IMR-90 (cell line): ENCODE measurements around the gene RGS3. TPM values are rescaled to one million over a fixed set of nuclear protein-coding genes. Genes with fewer than 3 reads are reported as not detected.

Source experiments
- ATAC-seq: fragments of 200-7000 bp; cut with Tn5 transposase; 2 replicates; pipeline ENCODE4 v1.9.1; 2020; ENCODE audit warnings: low read depth, mild to moderate bottlenecking, moderate library complexity
- BruUV-seq: library from RNA; stranded (reverse); fragments of 400-500 nt; replicated peaks from 2 replicates; lab custom pipeline; 2021; lab: Mats Ljungman, UMichigan
- CTCF ChIA-PET: fragments of 300-600 bp; formaldehyde crosslinking; extraction: SDS; loops from one replicate; lab custom pipeline; 2021; ENCODE audit warnings: antibody characterized with exemption; lab: Yijun Ruan, JAX
- POLR2A ChIA-PET: fragments of 300-600 bp; sonication (Branson Sonifier 250); formaldehyde crosslinking; loops from one replicate; lab custom pipeline; 2022; ENCODE audit warnings: antibody characterized with exemption; ENCODE audit not compliant: unreplicated experiment; lab: Charles Lee
- DNase-seq: peaks from one replicate; pipeline ENCODE4 v3.0.0; 2013
- H2AFZ ChIP-seq: replicated peaks from 2 replicates; pipeline ENCODE3; 2013; ENCODE audit warnings: low read length, mild to moderate bottlenecking; ENCODE audit not compliant: poor library complexity
- H2AK5ac ChIP-seq: 2 replicates; pipeline ENCODE4 v1.6.1; 2013; ENCODE audit warnings: low read depth, low read length, inconsistent platforms
- H2AK9ac ChIP-seq: replicated peaks from 2 replicates; pipeline ENCODE3; 2013; ENCODE audit warnings: mild to moderate bottlenecking, low read depth, low read length, moderate library complexity; ENCODE audit not compliant: poor library complexity
- H2BK120ac ChIP-seq: 2 replicates; pipeline ENCODE4 v1.6.1; 2013; ENCODE audit warnings: low read depth, low read length, inconsistent platforms
- H2BK15ac ChIP-seq: 3 replicates; pipeline ENCODE4 v1.6.1; 2013; ENCODE audit warnings: low read depth, low read length, inconsistent platforms
- H2BK20ac ChIP-seq: 2 replicates; pipeline ENCODE4 v1.6.1; 2013; ENCODE audit warnings: low read depth, mild to moderate bottlenecking, inconsistent platforms, low read length, moderate library complexity
- H2BK5ac ChIP-seq: 2 replicates; pipeline ENCODE4 v1.6.1; 2013; ENCODE audit warnings: mild to moderate bottlenecking, low read depth, low read length, inconsistent platforms; ENCODE audit not compliant: poor library complexity, severe bottlenecking
- H3K14ac ChIP-seq: replicated peaks from 2 replicates; pipeline ENCODE4 v1.6.1; 2013; ENCODE audit warnings: low read depth, low read length, inconsistent platforms
- H3K18ac ChIP-seq: 2 replicates; pipeline ENCODE4 v1.6.1; 2013; ENCODE audit warnings: low read depth, low read length, control low read depth
- H3K23ac ChIP-seq: 2 replicates; pipeline ENCODE4 v1.6.1; 2013; ENCODE audit warnings: low read depth, low read length, inconsistent platforms
- H3K27ac ChIP-seq: 2 replicates; pipeline ENCODE4 v1.5.1; 2013; ENCODE audit warnings: mild to moderate bottlenecking, control low read depth, low read length; ENCODE audit not compliant: insufficient read depth
- H3K27me3 ChIP-seq: 2 replicates; pipeline ENCODE4 v1.6.1; 2013; ENCODE audit warnings: low read length; ENCODE audit not compliant: control insufficient read depth, insufficient read depth
- H3K36me3 ChIP-seq: 2 replicates; pipeline ENCODE4 v1.6.1; 2013; ENCODE audit warnings: low read length, mixed read lengths; ENCODE audit not compliant: control insufficient read depth, insufficient read depth
- H3K4ac ChIP-seq: 2 replicates; pipeline ENCODE4 v1.6.1; 2013; ENCODE audit warnings: low read depth, low read length, inconsistent platforms
- H3K4me1 ChIP-seq: 2 replicates; pipeline ENCODE4 v1.6.1; 2013; ENCODE audit warnings: low read length, mixed read lengths; ENCODE audit not compliant: control insufficient read depth, insufficient read depth
- H3K4me2 ChIP-seq: 2 replicates; pipeline ENCODE4 v1.6.1; 2013; ENCODE audit warnings: low read depth, mild to moderate bottlenecking, control low read depth, low read length, moderate library complexity
- H3K4me3 ChIP-seq: 2 replicates; pipeline ENCODE4 v1.5.1; 2013; ENCODE audit warnings: low read depth, mild to moderate bottlenecking, control low read depth, low read length, moderate library complexity; ENCODE audit not compliant: insufficient read depth
- H3K56ac ChIP-seq: 2 replicates; pipeline ENCODE4 v1.6.1; 2013; ENCODE audit warnings: low read length, inconsistent platforms; ENCODE audit not compliant: insufficient read depth; ENCODE audit errors: extremely low read depth
- H3K79me1 ChIP-seq, 2 experiments: 2 replicates each; pipeline ENCODE4 v1.6.1; 2013; ENCODE audit warnings: low read length in 2 of 2, inconsistent platforms in 1 of 2, low read depth in 1 of 2
- H3K9ac ChIP-seq: 2 replicates; pipeline ENCODE4 v1.6.1; 2013; ENCODE audit warnings: low read depth, low read length, control low read depth
- H3K9me1 ChIP-seq: 2 replicates; pipeline ENCODE4 v1.6.1; 2013; ENCODE audit warnings: low read length, inconsistent platforms; ENCODE audit not compliant: insufficient read depth
- H3K9me3 ChIP-seq: 2 replicates; pipeline ENCODE4 v1.6.1; 2013; ENCODE audit warnings: low read length; ENCODE audit not compliant: control insufficient read depth, insufficient read depth
- H4K20me1 ChIP-seq: 2 replicates; pipeline ENCODE4 v1.6.1; 2013; ENCODE audit warnings: low read length, inconsistent platforms; ENCODE audit not compliant: insufficient read depth
- H4K5ac ChIP-seq: 2 replicates; pipeline ENCODE4 v1.6.1; 2013; ENCODE audit warnings: mild to moderate bottlenecking, low read depth, low read length, control low read depth
- H4K8ac ChIP-seq, 2 experiments: 2 replicates each; pipeline ENCODE4 v1.6.1; 2013; ENCODE audit warnings: low read depth in 2 of 2, low read length in 2 of 2, control low read depth in 1 of 2, inconsistent platforms in 1 of 2
- H4K91ac ChIP-seq: 2 replicates; pipeline ENCODE4 v1.6.1; 2013; ENCODE audit warnings: low read depth, low read length, inconsistent platforms; ENCODE audit not compliant: insufficient read depth
- BHLHE40 ChIP-seq: fragments of 150-350 bp; IDR thresholded peaks from 2 replicates; pipeline ENCODE4 v1.6.1; 2016; ENCODE audit warnings: mild to moderate bottlenecking, low read depth, low read length
- CEBPB ChIP-seq: IDR thresholded peaks from 2 replicates; pipeline ENCODE4 v1.6.1; 2012; ENCODE audit warnings: low read depth, low read length, improper control_type of control experiment
- CHD1 ChIP-seq: IDR thresholded peaks from 2 replicates; pipeline ENCODE4 v1.6.1; 2012; ENCODE audit warnings: low read depth, low read length, improper control_type of control experiment
- CTCF ChIP-seq: conservative IDR thresholded peaks from 2 replicates; pipeline ENCODE4 v1.5.1; 2012; ENCODE audit warnings: mild to moderate bottlenecking, low read depth, low read length, improper control_type of control experiment
- ELK1 ChIP-seq: fragments of 150-350 bp; IDR thresholded peaks from 2 replicates; pipeline ENCODE4 v1.6.1; 2016; ENCODE audit warnings: low read depth, mild to moderate bottlenecking, low read length, moderate library complexity, borderline replicate concordance
- FOS ChIP-seq: fragments of 150-350 bp; IDR thresholded peaks from 2 replicates; pipeline ENCODE4 v1.6.1; 2016; ENCODE audit warnings: low read depth, low read length
- MAFK ChIP-seq: IDR thresholded peaks from 2 replicates; pipeline ENCODE4 v1.6.1; 2012; ENCODE audit warnings: low read depth, low read length, improper control_type of control experiment
- MAZ ChIP-seq: IDR thresholded peaks from 2 replicates; pipeline ENCODE4 v1.6.1; 2012; ENCODE audit warnings: low read depth, mild to moderate bottlenecking, low read length, improper control_type of control experiment, moderate library complexity, borderline replicate concordance
- MXI1 ChIP-seq: IDR thresholded peaks from 2 replicates; pipeline ENCODE4 v1.6.1; 2012; ENCODE audit warnings: low read depth, mild to moderate bottlenecking, low read length, moderate library complexity, borderline replicate concordance
- NFE2L2 ChIP-seq: fragments of 150-350 bp; IDR thresholded peaks from 2 replicates; pipeline ENCODE4 v1.6.1; 2016; ENCODE audit warnings: low read depth, mild to moderate bottlenecking, low read length
- POLR2A ChIP-seq: IDR thresholded peaks from 2 replicates; pipeline ENCODE4 v1.6.1; 2012; ENCODE audit warnings: mild to moderate bottlenecking, low read depth, low read length
- RAD21 ChIP-seq: IDR thresholded peaks from 2 replicates; pipeline ENCODE4 v1.6.1; 2012; ENCODE audit warnings: low read length, improper control_type of control experiment
- RCOR1 ChIP-seq: IDR thresholded peaks from 2 replicates; pipeline ENCODE4 v1.6.1; 2012; ENCODE audit warnings: mild to moderate bottlenecking, low read length, improper control_type of control experiment; ENCODE audit not compliant: insufficient replicate concordance
- RFX5 ChIP-seq: IDR thresholded peaks from 2 replicates; pipeline ENCODE4 v1.8.0; 2012; ENCODE audit warnings: low read depth, mild to moderate bottlenecking, low read length, moderate library complexity
- SMC3 ChIP-seq: fragments of 150-350 bp; IDR thresholded peaks from 2 replicates; pipeline ENCODE4 v1.6.1; 2016; ENCODE audit warnings: low read depth, mild to moderate bottlenecking, antibody characterized with exemption, low read length, moderate library complexity
- USF2 ChIP-seq: fragments of 150-350 bp; IDR thresholded peaks from 2 replicates; pipeline ENCODE4 v1.6.1; 2017; ENCODE audit warnings: mild to moderate bottlenecking, antibody characterized with exemption, low read length, low read depth
- WGBS, 2 experiments: methylation state at CpG; one replicate each; pipeline versions ENCODE4 v1.1.5 to v1.1.7; 2013; ENCODE audit warnings: missing lambda C conversion rate in 2 of 2; ENCODE audit not compliant: insufficient read length in 1 of 2; ENCODE audit errors: extremely low coverage in 2 of 2; 5-methylcytosine and 5-hydroxymethylcytosine counted together
- dilution Hi-C: fragments of 300-500 bp; cut with HindIII; formaldehyde crosslinking; loops from one replicate; pipeline ENCODE4 v1.14.3; 2018; ENCODE audit warnings: low sequenced_read_pairs; ENCODE audit not compliant: unreplicated experiment
- in situ Hi-C: fragments of 300-500 bp; cut with MboI; formaldehyde crosslinking; loops from 3 replicates; pipeline ENCODE4 v1.14.3; 2019; ENCODE audit warnings: low sequenced_read_pairs, inconsistent platforms, mixed read lengths
- intact Hi-C: fragments of 100-400 bp; cut with micrococcal nuclease; formaldehyde crosslinking; loops from 2 replicates; pipeline ENCODE4 v1.10.0; 2022
- polyA plus RNA-seq, 3 experiments: library from polyadenylated mRNA; depleted of rRNA; stranded (reverse); fragments of >200 nt; gene quantifications; 2 replicates each; pipeline ENCODE4 v1.2.3, GENCODE V29; 2012; ENCODE audit warnings: low replicate concordance in 1 of 3
- total RNA-seq: library from RNA; depleted of rRNA; stranded (reverse); fragments of >200 nt; gene quantifications from 2 replicates; pipeline ENCODE4 v1.2.3, GENCODE V29; 2012

RGS3 gene
- total and polyA plus RNA-seq, 2 of the 4 experiments (the other 2 are of a cell fraction) = 51.8 to 65.6 TPM

- no peak overlapping the region for H4K91ac ChIP-seq
- H3K27me3 ChIP-seq = no peaks in the 10 kb centered on the region
- no peak overlapping the region for H4K8ac ChIP-seq
- no peak overlapping the region for H2AK9ac ChIP-seq
- WGBS, 2 experiments = 83% methylated on average over 19 of the region's 21 CpGs; no CpG with 5 or more reads in 1 of the 2 experiments
- no peak overlapping the region for H2BK15ac ChIP-seq
- no peak overlapping the region for H3K18ac ChIP-seq
- H3K56ac ChIP-seq = no peak overlapping the region
- H3K14ac ChIP-seq = no peak overlapping the region
- no peak overlapping the region for H3K27ac ChIP-seq
- H2BK20ac ChIP-seq = no peak overlapping the region
- ChIA-PET POLR2A (no interaction called here), CTCF (no interaction called here)
- no peaks in the 10 kb centered on the region for H3K4me1 ChIP-seq
- no peak for DNase-seq
- no peak overlapping the region for H2BK5ac ChIP-seq
- intact Hi-C loops = no loop called here
- no peaks in the 10 kb centered on the region for H3K9me3 ChIP-seq
- peak; percentile 43 for ATAC-seq
- in situ Hi-C loops = no loop called here
- H3K9me1 ChIP-seq = no peaks in the 10 kb centered on the region
- H3K4ac ChIP-seq = no peak overlapping the region
- H2AK5ac ChIP-seq = no peak overlapping the region; the same call in 1 of the 2 replicates
- TF ChIP-seq SMC3 (no peak), NFE2L2 (no peak), MAZ (no peak), POLR2A (no peak), RCOR1 (no peak), FOS (no peak), MXI1 (no peak), CEBPB (no peak), CTCF (no peak), ELK1 (no peak), RFX5 (no peak), RAD21 (no peak), USF2 (no peak), CHD1 (no peak), BHLHE40 (no peak), MAFK (no peak)
- no peaks in the 10 kb centered on the region for H4K20me1 ChIP-seq
- H3K9ac ChIP-seq = no peak overlapping the region
- peak overlapping the region; percentile 4 for H2AFZ ChIP-seq
- H4K5ac ChIP-seq = no peak overlapping the region
- H3K4me2 ChIP-seq = no peak overlapping the region
- no peak overlapping the region for H3K23ac ChIP-seq
- no TSS peak for BruUV-seq
- no peaks in the 10 kb centered on the region for H3K79me1 ChIP-seq
- H3K4me3 ChIP-seq = no peak overlapping the region
- H3K36me3 ChIP-seq = no peaks in the 10 kb centered on the region
- H2BK120ac ChIP-seq = no peak overlapping the region
- dilution Hi-C loops = no loop called here
Measured at GRCh38 chr9:113536483-113537228, 73.1 kb downstream of the RGS3 start.
